ENCODE data around the gene GRK1.

The GRK1 gene

DNA sequence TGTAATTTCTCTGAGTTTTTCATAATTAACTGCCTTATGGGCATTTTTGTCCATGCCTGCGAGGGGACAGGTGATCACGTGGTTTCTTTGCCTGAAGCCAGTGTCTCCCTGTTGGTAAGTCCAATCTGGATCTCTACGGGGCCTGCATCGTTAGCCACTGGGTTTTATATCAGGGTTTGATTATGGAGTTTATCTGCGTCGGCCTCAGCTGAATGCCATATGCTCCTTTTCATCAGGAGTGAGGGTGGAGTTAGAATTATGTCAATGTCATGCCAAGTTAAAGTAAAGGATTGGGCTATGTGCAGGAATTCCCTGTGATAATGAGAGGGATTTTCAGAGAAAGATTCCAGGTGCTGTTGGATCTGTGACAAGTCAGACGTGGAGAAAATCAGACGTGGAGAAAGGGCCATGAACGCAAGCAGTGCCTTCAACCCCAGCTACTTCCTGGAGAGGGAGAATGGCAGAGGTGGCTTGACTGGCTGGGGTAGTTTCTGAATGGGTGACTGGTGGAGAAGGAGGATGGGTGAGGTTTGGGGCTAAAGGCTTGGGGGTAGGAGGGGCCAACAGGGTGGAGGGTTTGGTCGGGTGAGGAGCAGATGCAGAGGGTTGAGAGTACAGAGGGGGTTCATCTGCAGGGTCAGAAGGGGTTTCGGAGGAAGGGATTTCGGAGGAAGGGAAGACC, 116.3 kb downstream of the GRK1 start:
- DNase-seq = no peak

DNA sequence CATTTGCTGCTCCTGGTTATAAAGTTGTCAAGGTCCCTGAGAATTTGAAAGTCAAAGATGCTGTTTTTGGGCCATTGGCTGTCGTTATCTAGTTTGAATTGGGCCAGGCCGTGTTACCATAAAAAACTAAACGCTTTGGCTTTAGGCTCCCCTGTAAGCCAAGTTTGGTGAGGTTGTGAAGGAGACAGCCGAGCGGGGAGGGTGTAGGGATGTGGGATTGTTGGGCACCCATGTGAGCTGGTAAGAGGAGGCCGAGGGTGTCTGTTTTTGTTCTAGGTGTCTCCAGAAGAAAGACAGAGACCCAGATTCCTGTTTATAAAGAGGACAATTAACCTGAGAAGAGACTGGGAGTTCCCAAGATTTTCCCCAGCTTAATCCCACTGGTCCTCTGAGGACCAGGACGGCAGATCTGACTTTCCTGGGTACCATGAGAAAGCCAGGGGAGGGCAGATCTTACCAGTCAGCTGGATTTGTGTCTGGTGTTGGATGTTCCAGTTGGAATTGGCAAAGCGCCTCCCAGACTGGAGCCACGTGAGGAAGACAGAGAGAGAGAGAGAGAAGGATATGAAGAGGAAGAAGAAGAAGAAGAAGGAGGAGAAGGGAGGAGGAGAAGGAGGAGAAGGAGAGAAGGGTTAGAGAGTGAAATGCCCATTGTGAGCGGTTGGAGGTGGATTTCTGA, 117.1 kb downstream of the GRK1 start:
- no peak for DNase-seq

DNA sequence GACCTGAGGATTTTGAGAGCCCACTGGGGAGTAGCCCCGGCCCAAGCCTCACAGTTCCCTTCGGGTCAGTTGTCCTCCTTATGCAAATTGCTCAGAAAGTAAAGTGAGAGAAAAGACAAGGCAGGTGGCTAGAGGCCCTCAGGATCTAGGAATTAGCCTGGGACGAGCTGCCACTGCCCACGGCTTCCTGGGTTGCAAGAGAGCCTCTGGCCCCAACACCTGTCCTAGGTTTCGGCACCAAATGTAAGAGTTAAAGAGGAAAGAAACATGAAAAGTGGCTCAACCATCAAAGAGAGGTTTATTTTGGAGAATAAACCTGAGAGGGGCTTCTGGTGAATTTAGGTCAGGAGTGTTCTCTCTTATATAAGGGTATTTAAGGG, 117.6 kb downstream of the GRK1 start:
- DNase-seq = no peak

DNA sequence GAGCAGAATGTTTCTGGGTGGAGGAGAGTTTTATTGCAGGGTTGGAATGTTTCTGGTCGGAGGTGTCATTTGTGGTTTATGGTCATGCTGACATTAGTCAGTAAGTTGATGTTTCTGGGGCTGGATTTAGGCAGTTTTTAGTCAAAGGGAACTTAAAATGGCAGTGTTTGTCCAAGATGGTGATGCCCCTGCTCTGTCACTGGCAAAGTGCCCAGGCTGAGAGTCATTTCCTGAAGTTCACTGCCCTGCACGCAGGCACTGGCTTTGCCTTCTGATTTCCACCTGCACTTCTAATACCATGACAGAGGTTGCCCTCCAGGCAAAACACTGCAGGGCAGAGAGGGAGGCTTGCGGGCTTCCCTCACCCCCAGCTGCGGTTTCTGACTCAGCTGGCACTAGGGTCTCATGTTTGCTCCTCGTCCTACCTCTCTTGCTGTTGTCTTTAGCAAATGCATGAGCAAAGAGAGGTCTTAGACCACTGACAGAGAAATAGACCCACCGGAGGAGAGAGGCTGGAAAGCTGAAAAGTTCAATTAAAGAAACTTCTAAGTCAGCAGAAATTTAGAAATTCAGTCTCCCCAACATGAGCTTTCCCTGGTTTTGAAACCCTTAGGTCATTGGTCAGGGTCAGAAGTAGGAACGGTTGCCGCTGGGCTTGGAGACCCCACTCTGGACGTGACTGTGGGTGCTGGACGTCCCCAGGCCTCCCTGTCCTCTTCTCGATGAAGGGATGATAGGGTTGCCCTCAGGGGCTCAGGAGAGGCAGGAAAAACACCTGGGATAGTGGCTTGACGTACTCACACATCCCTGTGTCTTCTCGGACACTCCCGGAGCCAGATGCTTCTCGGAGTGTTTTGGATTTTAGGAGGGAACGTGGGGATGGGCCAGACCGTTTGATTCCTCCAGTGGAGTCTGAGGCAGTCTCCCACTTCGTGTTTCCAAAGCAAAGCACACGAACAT, 118.3 kb downstream of the GRK1 start:
- no peak for DNase-seq

DNA sequence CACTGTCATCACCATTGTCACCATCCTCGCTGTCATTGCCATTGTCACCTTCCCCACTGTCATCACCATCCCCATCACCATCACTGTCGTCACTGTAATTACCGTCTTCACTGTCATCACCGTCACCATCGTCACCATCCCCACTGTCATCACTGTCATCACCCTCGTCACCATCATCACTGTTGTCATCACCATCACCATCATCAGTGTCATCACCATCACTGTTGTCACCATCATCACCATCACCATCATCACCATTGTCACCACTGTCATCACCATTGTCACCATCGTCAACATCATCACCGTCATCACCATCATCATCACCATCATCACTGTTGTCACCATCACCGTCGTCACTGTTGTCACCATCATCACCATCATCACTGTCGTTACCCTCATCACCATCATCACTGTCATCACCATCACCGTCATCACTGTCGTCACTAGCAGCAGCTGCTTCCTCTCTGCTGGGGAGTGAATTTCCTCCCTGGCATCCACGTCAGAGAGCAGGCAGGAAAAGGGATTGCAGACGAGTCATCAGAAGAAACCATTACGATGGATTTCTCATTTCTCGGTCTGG, 119.3 kb downstream of the GRK1 start:
- DNase-seq = no peak
